HG03558 (cell line): ENCODE data around the gene GDF15.

ENCODE experiments used
- ATAC-seq: cut with Tn5 transposase; IDR thresholded peaks from one replicate; pipeline ENCODE4 v1.9.1; 2021; ENCODE audit warnings: moderate number of reproducible peaks; ENCODE audit not compliant: unreplicated experiment; ENCODE audit errors: extremely low read depth

Gene GDF15

DNA sequence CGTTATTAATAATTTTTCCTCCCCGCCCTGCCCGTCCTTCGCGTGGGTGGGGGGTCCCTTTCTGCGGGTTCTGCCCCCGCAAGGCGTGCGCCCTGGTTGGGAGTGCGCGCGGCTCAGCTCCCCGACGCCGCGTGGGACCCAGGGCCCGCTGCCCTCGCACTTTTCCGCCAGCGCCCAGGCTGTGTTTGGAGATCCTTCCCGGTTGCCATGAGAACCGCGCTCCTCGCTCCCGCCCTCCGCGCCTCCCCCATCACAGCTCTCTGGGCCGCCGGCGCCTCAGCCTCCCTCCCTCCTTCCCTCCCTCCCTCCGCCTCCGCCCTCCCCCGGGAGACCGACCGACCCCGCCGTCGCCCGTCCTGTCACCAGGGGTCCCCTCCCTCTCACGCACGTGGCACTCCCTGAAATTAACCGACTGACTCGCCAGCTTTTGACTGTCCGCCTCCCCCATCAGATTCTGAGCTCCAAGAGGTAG lies 30.9 kb downstream of the GDF15 start:
- no peak for ATAC-seq

DNA sequence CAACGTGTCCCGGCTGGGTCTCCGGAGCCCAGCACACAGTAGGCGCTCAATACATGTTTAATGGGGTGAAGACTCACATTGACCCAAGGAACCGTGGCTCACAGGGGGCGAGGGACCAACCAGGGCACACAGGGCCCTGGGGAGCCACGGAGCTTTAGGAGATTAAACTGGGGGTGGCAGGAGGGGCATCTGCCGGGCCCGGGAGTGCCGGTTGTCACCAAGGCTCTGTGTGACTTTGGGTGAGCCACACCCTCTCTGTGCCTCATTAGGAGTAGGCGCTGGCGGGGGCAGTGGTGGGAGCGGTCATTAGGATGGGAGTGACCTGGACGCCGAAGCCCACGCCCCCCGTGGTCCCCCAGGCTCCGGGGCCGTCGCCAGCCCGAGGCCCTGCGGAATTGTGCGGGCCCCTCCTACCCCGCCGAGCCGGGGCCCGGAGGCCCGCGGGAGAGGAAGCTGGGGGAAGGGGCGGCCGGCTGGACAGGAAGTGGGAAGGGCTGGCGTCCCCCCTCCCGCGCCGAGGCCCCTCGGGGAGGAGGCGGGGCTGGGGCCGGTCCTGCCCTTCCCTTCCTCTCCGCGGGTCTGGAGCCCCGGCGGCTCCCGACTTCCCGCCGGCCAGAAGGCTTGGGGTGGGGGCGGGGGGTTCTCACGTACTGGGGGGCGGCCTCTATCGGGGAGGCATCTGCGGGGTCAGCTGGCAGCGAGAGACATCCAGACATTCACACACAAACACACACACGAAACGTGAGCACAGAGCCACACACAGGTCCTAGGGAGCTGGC lies 31.5 kb downstream of the GDF15 start:
- ATAC-seq, result no peak

DNA sequence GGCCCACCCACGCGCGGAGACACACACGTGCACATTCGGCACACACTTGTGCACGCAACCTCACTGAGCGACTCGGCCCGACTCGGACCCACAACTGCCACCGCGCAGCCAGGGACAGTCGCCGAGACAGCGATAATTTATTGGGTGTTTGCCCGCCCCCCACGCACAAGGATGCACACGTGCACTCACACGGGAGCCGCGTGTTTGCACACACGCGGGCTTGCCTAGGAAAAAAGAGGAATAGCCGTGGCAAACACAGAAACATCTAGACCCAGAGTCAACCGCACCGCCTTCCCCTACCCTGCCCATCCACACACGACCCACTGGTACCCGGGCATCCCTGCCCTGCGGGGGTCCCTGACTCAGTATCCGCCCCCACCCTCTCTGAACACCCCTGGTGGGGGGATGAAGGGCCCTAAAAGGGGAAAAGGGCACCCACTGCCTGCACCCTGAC lies 32.1 kb downstream of the GDF15 start:
- no peak for ATAC-seq

DNA sequence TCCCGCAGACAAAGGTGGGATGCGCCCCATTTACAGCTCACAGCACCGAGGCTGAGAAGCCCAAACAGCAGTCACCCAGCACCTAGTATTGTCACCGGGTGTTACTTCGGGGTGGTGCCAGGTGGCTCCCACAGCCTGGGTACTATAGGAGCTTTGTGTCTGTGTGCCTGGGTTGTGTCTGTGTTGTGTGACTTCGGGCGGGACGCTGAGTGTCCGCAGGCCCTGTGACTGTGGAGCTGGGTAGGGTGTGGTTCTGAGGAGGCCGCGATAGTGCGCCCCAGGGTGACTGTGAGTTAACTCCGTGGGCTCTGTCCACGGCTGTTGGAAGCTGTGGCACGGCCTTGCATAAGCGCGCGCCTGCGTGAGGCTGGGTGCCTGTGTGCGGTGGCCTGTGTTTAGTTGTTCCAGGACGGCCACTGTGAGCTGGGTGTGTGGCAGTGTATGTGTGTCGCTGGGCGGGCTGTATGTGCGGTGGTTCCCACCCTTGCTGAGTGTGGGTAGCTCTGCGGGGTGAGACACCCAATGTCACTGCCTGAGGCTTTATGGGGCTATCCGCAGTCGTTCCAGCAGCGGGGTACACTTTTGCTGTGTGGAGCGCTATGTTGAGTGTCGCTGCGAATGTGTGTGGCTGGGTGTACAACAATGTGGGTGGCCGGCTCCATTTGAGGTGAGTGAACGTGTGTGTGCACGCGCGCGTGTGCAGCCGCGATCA lies 32.7 kb downstream of the GDF15 start:
- ATAC-seq, result no peak

DNA sequence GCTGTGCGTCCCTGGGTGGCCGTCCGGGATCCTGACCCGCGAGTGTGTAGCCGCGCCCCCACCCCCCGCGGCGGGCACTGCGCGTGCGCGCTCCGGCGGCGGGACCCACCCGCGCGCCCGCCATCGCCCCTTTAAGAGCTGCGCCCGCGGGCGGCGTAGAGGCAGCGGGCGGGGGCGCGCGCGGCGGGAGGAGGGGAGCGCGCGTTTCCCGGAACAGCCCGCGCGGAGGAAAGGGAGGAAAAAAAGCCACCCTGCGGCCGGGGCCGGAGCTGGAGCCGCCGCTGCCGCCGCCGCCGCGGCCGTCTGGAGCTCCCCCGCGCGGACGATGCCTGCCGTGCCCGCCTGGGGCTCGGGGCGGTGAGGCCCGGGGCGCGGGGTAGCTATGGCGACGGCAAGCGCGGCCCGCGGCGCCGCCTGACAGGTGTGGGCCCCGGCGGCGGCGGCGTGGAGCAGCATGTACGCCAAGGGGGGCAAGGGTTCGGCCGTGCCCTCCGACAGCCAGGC lies 33.3 kb downstream of the GDF15 start, which contains the start of gene SSBP4:
TSS of gene SSBP4 (plus strand) at position 204 of the 504 bp plus-strand sequence. CDS start at position 455, 251 bp downstream.
- ATAC-seq, result no peak

DNA sequence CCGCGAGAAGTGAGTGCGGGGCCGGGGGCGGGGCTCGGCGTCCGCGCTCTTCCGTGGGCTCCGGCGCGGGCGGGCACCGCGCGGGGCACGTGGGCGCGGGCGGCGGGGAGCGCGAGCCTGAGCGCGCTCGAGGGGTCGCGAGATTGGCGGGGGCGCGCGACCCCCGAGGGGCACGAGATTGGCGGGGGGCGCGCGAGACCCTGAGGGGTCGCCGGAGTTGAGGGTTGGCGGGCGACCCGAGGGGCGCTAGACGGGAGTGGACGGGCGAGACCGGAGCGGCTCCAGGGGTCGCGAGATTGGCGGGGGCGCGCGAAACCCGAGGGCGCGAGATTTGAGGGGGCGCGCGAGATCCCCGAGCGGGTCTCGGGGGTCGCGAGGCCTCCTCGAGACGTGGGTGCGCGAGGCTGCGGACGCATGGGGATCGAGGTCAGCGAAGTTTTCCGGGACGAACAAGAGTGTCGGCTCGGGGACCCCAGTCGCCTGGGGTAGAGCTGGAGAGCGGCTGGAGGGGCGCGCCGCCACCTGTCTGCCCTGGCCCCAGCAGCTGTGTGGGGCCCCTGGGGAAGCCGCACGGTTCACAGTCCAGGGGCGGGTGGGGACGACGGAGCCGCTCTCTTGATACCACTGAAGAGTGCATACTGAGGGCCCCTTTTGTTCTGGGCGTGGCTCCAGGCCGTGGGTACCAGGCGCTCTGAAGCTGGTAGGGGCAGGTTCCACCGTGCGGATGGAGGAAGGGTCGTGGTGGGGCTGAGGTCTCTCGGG lies 33.9 kb downstream of the GDF15 start:
- no peak for ATAC-seq

DNA sequence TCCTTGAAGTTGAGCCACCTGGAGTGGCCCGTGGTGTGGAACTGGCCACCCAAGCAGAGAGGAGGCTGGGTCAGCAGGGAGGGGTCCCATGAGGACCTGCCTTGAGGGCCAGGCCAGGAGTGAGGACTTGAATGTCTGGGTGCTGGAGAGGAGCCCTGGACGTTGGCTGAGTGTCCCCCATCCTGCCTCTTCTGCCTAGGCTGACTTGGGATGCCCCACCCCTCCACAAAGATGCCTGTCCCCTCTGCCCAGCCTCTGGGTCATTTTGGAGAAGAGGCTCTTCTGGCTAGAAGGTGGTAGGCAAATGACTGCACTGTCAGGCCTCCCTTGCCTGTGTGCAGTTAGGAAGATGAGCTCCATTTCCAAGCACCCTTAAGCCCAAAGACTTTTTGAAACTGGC lies 35.0 kb downstream of the GDF15 start:
- ATAC-seq, result no peak

DNA sequence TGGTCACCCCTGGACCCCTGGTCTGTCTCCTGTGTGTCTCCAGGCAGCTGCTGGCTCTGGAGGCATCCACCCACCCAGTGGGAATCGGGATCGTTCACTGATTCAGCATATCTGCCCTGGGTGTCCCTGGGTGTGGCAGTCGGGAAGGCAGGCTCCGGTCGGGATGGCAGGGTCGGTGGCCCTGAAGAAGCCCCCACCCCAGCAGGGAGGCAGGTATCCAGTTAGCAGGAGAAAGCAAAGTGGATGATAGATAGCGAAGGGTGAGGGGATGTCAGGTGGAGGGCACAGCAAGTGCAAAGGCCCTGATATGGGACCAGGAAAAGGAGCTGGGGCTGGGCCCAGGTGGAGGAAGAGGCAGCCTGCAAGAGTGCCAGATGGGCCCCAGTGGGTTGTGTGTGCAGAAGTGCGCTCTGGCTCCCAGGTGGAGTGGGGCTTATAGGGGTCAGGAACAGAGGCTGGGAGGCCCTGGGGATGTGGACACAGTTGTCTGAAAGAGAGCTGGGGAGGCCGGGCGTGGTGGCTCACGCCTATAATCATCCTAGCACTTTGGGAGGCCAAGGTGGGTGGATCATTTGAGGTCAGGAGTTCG lies 35.5 kb downstream of the GDF15 start:
- no peak for ATAC-seq

DNA sequence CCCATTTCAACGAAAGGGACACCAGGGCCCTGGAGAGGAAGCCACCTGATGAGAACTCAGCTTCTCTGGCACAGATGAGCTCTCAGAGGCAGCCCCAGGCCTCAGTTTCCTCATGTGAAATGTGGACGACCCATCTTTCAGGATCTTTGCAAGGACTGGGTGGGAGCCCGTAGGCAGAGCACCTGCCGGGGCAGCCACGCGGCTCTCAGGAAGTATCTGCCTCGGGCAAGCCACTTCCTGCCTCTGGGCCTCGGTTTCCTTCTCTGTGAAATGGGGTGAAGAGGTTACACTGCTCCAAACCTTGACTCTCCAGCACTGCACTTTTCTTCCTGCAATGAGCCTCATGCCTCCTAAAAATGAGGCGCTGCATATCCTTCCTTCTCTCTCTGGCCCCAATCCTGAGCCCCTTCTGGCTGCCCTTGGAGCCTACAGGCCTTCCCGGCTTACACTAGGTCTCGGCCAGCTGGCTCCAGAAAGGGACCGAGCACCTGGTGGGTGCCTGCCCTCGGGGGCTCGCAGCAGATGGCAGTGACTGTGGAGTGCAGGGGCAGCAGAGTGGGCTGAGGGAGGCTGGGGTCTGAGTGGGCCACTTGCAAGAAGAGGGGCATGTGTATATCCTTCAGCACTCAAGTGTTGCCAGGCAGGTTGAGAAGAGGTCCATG lies 36.7 kb downstream of the GDF15 start:
- ATAC-seq, result no peak

DNA sequence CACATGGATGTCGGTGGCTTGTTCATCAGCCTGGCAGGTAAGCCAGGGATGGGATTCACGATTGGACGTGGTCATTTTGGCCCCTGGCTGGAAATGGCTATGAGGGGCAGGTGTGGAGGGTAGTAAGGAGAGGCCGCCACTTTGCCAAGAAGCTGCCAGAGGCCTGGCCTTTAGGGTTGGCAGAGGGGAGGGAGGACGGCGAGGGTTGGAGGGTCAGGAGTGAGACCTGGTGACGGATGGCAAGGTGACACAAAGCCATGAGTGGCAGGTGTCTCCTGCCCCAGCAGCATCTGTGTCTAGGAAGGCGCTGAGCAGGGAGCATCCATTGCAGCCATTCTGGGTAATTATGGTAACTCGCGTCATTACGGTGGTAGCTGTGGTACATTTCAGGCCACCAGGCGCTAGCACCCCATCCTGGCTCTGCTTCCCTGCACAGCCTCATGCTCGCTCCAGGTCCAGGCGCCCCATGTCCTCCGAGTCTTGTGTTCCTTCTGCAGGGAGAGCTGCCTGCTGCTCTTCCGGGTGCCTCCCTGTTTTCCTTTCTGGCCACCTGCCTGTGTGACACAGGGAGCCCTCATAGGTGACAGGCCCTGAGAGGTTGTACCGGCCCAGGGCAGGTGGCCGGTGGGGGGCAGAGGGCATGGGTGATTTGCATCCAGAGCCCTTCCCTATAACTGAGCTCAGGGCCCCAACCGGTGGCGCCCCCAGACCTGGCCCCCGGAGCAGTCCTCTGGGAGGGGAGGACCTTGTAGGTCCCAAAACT lies 37.5 kb downstream of the GDF15 start:
- no peak for ATAC-seq

DNA sequence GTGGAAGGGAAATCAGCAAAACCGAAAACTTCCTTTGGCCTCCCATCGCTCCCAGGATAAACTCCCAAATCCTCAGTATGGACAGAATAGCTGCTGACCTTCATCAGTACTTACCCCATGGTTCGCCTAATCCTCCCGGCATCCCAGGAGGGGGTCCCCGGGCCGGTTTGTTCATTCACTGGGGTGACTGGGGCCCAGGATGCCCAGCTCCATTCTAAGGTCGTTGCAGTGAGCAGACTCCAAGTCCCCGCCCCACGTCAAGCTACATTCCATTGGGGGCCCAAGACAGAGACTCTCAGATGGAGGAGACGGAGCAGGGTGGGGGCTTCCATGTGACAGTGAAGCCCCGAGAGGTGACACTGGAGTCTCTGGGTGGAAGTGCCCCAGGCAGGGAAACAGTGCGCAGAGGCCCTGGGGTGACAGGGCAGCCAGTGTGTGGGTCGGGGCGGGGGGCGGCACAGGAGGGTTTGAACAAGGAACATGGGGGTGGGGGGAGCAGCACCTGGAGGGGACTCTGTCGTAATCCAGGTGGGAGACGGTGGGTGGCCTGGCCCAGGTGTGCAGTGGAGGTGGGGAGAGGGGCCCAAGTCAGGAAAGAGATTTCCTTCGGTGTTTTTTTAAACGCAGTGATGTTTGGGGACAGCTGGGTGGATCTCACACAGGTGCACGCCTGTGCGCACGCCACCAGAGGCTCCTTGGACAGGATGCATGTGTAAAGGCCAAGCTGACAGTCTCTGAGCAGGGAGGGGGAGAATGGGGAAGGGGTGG lies 38.3 kb downstream of the GDF15 start:
- ATAC-seq, result no peak

DNA sequence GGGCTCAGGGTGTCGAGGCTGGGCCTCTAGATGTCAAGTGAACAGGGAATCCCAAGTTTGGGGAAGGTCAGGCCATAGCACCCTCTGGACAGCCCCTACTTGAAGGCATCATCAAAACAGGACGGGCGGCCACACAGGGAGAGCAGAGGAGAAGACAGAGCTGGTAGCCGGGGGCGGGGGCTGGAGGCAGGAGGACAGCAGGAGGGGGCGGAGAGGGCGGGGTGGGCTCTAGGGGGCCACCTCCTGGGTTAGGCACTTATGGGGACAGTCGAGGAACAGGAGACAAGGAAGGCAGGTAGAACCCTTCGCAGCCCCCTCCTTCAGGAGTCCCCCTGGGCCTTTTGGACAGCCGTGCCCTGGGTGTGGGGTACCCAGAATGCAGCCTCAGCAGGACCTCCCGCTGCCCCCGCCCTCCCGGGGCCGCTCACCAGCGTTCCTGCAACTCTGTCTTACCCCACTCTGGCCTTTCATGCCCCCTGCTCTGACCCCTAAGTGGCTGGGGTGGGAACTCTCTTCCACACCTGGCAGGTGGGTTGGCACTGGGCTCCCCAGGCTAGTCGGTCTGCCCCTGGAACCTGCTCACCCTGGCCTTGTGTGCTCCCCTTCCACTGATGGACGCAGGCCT lies 39.0 kb downstream of the GDF15 start:
- ATAC-seq, result no peak

DNA sequence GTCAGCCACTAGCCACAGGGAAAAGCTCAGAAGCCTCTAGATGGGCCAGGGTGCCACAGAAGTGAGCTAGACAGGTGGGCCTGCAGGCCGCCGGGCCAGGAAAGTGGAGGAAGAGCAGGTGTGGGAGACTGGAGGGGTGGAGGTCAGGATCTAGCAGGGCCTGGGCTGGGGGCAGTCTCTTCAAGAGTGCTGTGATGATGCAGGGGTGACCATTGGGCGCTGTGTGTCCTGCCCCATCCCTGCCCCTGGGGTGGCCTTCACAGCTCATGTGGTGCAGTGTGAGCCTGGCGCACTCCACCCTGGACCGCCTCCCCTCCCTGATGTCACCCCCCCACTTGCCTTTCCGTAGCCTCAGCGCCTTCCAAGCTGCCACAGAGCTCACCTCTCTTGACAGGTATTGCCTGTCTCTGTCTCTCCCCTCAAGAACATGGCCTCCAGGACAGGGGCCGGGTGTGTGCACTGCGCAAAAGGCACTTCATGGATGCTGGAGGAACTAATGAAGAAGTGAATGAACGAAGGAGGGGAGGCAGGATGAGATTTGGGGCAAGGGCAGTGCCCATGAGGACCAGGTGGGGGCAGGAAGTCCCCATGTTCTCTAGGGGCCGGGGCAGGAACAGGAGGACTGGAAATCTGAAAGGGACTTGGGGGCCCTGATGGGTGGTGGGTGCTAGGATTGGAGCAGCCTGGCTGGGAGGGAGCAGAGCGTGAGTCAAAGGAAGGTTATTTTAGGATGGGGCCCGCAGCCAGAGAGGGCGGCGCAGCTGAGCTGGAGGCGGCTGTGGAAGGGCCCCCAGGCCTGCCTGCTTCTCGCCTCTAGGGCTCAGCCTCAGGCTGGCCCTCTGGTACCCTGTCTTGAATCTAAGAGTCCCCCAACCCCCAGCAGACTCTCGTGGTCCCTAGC lies 39.8 kb downstream of the GDF15 start:
- no peak for ATAC-seq

DNA sequence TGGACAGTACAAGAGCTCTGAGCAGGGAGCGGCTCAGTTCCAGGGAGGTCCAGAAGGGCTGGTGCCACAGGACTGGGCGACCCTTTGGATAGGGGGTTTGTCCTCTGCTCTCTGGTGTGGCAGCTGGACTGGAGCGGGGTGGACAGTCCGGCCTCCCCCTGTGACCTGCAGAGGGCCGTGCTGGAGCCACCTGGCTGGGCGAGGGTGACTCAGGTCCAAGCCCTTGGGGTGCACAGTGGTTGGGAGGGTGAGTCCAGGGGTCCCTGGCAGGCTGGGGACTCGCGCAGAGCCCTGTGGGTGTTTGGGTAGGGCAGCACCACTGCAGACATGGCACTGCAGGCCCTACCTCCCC lies 40.4 kb downstream of the GDF15 start:
- no peak for ATAC-seq

DNA sequence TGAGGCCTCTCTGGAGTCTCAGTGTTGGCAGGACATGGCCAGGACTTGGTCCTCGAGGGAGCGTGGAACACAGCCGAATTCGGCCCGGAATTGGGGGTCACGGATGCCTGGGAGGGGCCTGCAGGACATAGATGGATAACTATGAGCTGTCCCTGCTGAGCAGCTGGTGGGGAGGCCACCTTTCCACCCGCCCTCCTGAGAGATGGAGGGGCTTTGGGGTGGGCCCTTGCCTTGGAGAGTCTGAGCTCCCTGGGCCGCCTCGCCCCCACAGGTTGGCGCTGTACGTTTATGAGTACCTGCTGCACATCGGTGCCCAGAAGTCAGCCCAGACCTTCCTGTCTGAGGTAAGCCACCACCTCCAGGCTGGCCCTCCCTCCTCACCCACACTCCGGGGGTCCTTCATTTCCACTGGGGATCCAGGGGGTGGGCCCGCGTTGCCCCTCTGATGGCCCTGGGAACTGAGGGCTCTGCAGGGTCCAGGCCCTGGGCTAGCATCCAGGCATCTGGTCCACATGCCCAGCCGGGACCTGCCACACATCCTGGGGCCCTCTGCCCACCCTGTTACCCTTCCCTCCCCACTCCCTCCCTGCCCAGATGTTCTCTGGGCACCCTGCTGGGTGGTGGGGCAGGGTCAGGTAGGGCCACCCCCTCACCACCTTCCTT lies 41.3 kb downstream of the GDF15 start:
- ATAC-seq, result no peak

DNA sequence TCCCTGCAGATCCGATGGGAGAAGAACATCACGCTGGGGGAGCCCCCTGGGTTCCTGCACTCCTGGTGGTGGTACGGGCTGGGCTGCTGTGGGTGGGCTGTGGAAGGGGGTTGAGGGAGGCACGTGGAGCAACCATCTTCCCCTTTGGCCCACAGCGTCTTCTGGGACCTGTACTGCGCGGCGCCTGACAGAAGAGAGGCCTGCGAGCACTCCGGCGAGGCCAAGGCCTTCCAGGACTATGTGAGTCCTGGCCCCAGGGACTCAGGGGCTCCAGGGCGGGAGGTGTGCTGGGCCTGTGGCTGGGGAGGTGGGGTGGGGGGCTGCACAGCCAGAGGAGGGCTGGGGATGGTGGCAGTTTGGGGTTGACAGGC lies 41.8 kb downstream of the GDF15 start:
- ATAC-seq, result no peak
